A673 (cell line): Measurements from ENCODE around the gene RAPGEF4. TPM values are rescaled to one million over a fixed set of nuclear protein-coding genes. Genes with fewer than 3 reads are reported as not detected.

Experiments used
- BruUV-seq: library from RNA; stranded (reverse); fragments of 400-500 nt; replicated peaks from 2 replicates; lab custom pipeline; 2021; lab: Mats Ljungman, UMichigan
- CTCF ChIA-PET: fragments of 300-600 bp; sonication (Branson Sonifier 250); formaldehyde crosslinking; loops from one replicate; lab custom pipeline; 2022; ENCODE audit warnings: antibody characterized with exemption; lab: Charles Lee
- POLR2A ChIA-PET: fragments of 300-600 bp; sonication (Branson Sonifier 250); formaldehyde crosslinking; loops from one replicate; lab custom pipeline; 2022; ENCODE audit warnings: antibody characterized with exemption; ENCODE audit not compliant: low non-redundant PET; lab: Charles Lee
- DNase-seq: peaks from one replicate; pipeline ENCODE4 v3.0.0-alpha.2; 2015; ENCODE audit warnings: low spot score
- H3K27ac ChIP-seq: fragments of 200-600 bp; sonication (generic); 2 replicates; pipeline ENCODE4 v1.5.1; 2016; ENCODE audit warnings: mixed run types, low read depth, mild to moderate bottlenecking, mixed read lengths, antibody characterized with exemption, low read length; ENCODE audit not compliant: poor library complexity, severe bottlenecking
- H3K27me3 ChIP-seq: fragments of 200-600 bp; sonication (generic); replicated peaks from 2 replicates; pipeline ENCODE4 v1.6.1; 2017; ENCODE audit warnings: mixed run types, low read depth, mild to moderate bottlenecking, mixed read lengths, antibody characterized with exemption, low read length; ENCODE audit not compliant: insufficient read depth, poor library complexity
- H3K36me3 ChIP-seq: fragments of 200-600 bp; sonication (generic); 2 replicates; pipeline ENCODE4 v1.6.1; 2016; ENCODE audit warnings: mixed run types, mild to moderate bottlenecking, mixed read lengths, antibody characterized with exemption, low read length; ENCODE audit not compliant: insufficient read depth, poor library complexity, severe bottlenecking
- H3K4me1 ChIP-seq: fragments of 200-600 bp; sonication (generic); 2 replicates; pipeline ENCODE4 v1.6.1; 2017; ENCODE audit warnings: mixed run types, mild to moderate bottlenecking, mixed read lengths, antibody characterized with exemption, low read length; ENCODE audit not compliant: insufficient read depth, poor library complexity, severe bottlenecking
- H3K4me3 ChIP-seq: fragments of 200-600 bp; sonication (generic); 2 replicates; pipeline ENCODE4 v1.5.1; 2016; ENCODE audit warnings: low read depth, mixed run types, mild to moderate bottlenecking, mixed read lengths, low read length; ENCODE audit not compliant: poor library complexity, severe bottlenecking
- H3K9me3 ChIP-seq: fragments of 200-600 bp; sonication (generic); 2 replicates; pipeline ENCODE4 v1.6.1; 2016; ENCODE audit warnings: mixed run types, low read depth, mild to moderate bottlenecking, mixed read lengths, antibody characterized with exemption, low read length; ENCODE audit not compliant: poor library complexity, severe bottlenecking
- EZH2 ChIP-seq: fragments of 200-600 bp; sonication (generic); IDR thresholded peaks from 2 replicates; pipeline ENCODE4 v1.6.1; 2017; ENCODE audit warnings: borderline replicate concordance, low read depth, mild to moderate bottlenecking, mixed read lengths, antibody characterized with exemption, low read length; ENCODE audit not compliant: poor library complexity, severe bottlenecking
- intact Hi-C: fragments of 100-400 bp; cut with micrococcal nuclease; formaldehyde crosslinking; loops from one replicate; pipeline ENCODE4 v1.10.0; 2022; ENCODE audit not compliant: unreplicated experiment
- total RNA-seq: library from RNA; stranded (reverse); gene quantifications from 2 replicates; pipeline ENCODE4 v1.2.3, GENCODE V29; 2021
- TF ChIP-seq, protein P1 (sequence below): fragments of 300-800, 200-600 bp; sonication (generic); conservative IDR thresholded peaks from 2 replicates; pipeline ENCODE4 v1.5.1; 2017; ENCODE audit warnings: low read depth, mild to moderate bottlenecking, antibody characterized with exemption, low read length, moderate library complexity, mixed read lengths

The RAPGEF4 gene
- total RNA-seq, 1 experiment from 2014 or later: 0.26 TPM

DNA sequence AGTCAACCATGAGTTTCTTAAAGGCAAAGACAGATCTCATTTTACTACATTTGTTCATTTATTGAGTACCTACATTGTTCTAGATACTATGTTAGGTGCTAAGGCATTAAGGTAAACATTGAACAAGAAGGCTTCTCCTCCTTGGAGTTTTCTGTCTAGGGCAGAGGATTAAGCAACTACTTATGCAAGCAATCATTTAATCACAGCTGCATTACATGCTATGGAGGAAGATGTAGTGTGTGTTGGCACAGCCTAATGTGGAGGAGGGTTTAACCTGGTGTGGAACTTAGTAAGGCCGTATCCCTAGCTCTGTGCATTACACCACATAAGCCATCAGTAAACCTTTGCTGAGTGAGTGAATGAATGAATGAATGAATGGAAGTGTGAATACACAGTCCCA is 233.5 kb downstream of the RAPGEF4 start:
- POLR2A ChIA-PET: no interaction called here
- intact Hi-C loops: no loop called here

DNA sequence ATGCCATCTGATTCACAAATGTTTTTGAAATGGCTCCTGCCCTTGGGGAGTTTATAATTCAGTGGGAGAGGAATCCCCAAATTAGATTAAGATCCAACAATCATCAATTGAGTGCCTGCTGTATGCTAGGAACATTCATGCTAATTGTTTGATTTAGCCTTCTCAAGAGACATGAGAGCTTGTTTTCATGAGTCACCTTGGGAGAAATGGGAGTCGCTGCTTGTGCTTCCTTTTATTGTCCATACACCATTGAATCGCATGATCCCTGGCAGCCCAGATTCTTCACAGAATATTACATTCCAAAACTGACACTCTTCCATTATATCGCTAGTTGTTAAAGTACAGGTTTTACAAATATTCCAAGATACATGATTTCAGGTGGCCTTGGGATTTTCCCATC is 234.0 kb downstream of the RAPGEF4 start:
- ChIA-PET POLR2A (no interaction called here), CTCF (no interaction called here)
- H3K9me3 ChIP-seq: no peaks in the 10 kb centered on the region
- no peak for TF ChIP-seq EZH2
- TF ChIP-seq, protein P1, sequence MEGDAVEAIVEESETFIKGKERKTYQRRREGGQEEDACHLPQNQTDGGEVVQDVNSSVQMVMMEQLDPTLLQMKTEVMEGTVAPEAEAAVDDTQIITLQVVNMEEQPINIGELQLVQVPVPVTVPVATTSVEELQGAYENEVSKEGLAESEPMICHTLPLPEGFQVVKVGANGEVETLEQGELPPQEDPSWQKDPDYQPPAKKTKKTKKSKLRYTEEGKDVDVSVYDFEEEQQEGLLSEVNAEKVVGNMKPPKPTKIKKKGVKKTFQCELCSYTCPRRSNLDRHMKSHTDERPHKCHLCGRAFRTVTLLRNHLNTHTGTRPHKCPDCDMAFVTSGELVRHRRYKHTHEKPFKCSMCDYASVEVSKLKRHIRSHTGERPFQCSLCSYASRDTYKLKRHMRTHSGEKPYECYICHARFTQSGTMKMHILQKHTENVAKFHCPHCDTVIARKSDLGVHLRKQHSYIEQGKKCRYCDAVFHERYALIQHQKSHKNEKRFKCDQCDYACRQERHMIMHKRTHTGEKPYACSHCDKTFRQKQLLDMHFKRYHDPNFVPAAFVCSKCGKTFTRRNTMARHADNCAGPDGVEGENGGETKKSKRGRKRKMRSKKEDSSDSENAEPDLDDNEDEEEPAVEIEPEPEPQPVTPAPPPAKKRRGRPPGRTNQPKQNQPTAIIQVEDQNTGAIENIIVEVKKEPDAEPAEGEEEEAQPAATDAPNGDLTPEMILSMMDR: no peak
- BruUV-seq: no TSS peak
- intact Hi-C loops: no loop called here
- DNase-seq: no peak
- peaks cover 1% of the 10 kb centered on the region for H3K27me3 ChIP-seq
- H3K27ac ChIP-seq: no peak overlapping the region
- no peaks in the 10 kb centered on the region for H3K4me1 ChIP-seq
- H3K4me3 ChIP-seq: no peak overlapping the region
- H3K36me3 ChIP-seq: no peaks in the 10 kb centered on the region

More for the DNA sequence above, 233.5 kb downstream of the RAPGEF4 start:
- no peak overlapping the region for H3K4me3 ChIP-seq
- H3K9me3 ChIP-seq: no peaks in the 10 kb centered on the region
- TF ChIP-seq, protein P1: no peak
- no peak for TF ChIP-seq EZH2
- BruUV-seq: no TSS peak
- DNase-seq: no peak
- H3K36me3 ChIP-seq: no peaks in the 10 kb centered on the region
- H3K27ac ChIP-seq: no peak overlapping the region
- H3K4me1 ChIP-seq: no peaks in the 10 kb centered on the region
- CTCF ChIA-PET: no interaction called here
- no peaks in the 10 kb centered on the region for H3K27me3 ChIP-seq

GRCh38 chr2:172970660-172971059 is 235.0 kb downstream of the RAPGEF4 start:
- Histone ChIP-seq H3K4me1 (no peaks in the 10 kb centered on the region), H3K27ac (no peak overlapping the region), H3K9me3 (no peaks in the 10 kb centered on the region), H3K36me3 (no peaks in the 10 kb centered on the region), H3K4me3 (no peak overlapping the region), H3K27me3 (peaks cover 12% of the 10 kb centered on the region)
- TF ChIP-seq EZH2: no peak
- TF ChIP-seq, protein P1: no peak
- CTCF ChIA-PET: no interaction called here
- intact Hi-C loops: no loop called here
- DNase-seq: no peak
- POLR2A ChIA-PET: no interaction called here
- no TSS peak for BruUV-seq
